ENCODE results near the gene HEATR5B.

- TF ChIP-seq GATA2 (IDR thresholded peaks at IDR 0.05; ENCODE audit: low read depth, low read length) (no peak), GATA3 (IDR thresholded peaks at IDR 0.05; ENCODE audit: low read depth, low read length) (no peak)
Observed at GRCh38 chr2:37020212-37020886, 63.8 kb downstream of the HEATR5B start.
